ENCODE data around the gene NATD1. TPM values are rescaled to one million over a fixed set of nuclear protein-coding genes. Genes with fewer than 3 reads are reported as not detected.

NATD1 gene
- total RNA-seq: 1 to 10 TPM; 4.9 to 8.4 TPM
- 7.4 to 12.6 reads per million in 2 donors for total RNA-seq

- DNase-seq (peak; percentile 55 to 75 (median 75)), ATAC-seq (peak; percentile 88)
- Mint-ChIP-seq H3K4me1 (peaks cover 30% of the 10 kb centered on the region), H3K36me3 (ENCODE audit: low read depth) (no peaks in the 10 kb centered on the region), H3K4me3 (peak within 1 kb of the TSS; percentile 87), H3K27ac (peak within 1 kb of the TSS; percentile 78), H3K27me3 (no peaks in the 10 kb centered on the region)
- H3K9me3 ChIP-seq (ENCODE audit: control insufficient read depth, low read length, poor library complexity, severe bottlenecking): no peaks in the 10 kb centered on the region
These were observed at the start of gene NATD1 for GRCh38 chr17:21252796-21253645. NATD1 (minus strand) TSS chr17:21253410; CDS start chr17:21253264, 146 bp downstream.

DNA sequence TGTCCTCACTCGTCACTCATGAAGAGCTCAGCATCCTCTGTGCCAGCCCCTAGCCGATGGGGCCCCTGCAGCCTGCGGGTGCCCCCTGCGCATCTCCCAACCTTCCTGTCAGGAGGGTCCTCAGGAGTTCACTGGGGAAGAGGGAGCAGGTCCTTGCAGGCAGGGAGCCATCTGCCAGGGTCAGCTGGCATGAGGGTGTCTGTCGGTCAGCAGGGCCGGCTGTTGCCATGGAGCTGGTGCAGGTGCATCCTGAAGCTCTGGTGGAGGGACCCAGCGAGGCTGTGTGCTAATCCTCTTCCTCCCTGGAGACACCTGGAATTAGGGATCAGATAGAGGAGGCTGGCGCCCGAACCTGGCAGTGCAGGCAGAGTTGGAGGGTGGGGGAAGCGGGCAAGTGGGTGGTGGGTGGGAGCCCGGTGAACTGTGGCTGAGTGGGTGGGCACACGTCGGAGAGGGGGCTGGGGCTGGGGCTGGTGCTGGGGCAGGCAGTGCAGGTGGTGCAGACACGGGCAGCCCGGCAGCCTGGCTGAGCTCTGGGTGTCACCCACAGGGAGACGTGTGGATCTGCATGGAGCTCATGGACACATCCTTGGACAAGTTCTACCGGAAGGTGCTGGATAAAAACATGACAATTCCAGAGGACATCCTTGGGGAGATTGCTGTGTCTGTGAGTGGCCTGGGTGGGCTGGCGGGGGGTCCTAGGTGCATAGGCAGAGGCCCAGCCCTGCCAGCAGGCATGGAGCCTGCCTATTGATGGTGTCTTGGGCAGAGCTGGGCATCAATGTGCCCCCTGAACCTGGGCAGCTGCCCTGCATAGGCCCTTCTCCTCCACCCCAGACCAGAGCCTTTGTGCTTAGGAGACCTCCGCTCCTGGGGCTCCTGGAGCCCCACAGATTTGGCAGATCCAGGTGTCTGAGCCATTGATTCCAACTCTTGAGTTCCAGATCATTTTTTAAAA lies 48.7 kb upstream of the NATD1 start:
- no peaks in the 10 kb centered on the region for H3K27me3 Mint-ChIP-seq
- H3K36me3 Mint-ChIP-seq (ENCODE audit: low read depth): peaks cover 4% of the 10 kb centered on the region
- H3K4me1 Mint-ChIP-seq: no peaks in the 10 kb centered on the region
- DNase-seq: no peak
- no peak for ATAC-seq
- no peak overlapping the region for H3K4me3 Mint-ChIP-seq
- peak overlapping the region; percentile 0 for H3K27ac Mint-ChIP-seq
- H3K9me3 ChIP-seq (ENCODE audit: control insufficient read depth, low read length, poor library complexity, severe bottlenecking): no peaks in the 10 kb centered on the region

DNA sequence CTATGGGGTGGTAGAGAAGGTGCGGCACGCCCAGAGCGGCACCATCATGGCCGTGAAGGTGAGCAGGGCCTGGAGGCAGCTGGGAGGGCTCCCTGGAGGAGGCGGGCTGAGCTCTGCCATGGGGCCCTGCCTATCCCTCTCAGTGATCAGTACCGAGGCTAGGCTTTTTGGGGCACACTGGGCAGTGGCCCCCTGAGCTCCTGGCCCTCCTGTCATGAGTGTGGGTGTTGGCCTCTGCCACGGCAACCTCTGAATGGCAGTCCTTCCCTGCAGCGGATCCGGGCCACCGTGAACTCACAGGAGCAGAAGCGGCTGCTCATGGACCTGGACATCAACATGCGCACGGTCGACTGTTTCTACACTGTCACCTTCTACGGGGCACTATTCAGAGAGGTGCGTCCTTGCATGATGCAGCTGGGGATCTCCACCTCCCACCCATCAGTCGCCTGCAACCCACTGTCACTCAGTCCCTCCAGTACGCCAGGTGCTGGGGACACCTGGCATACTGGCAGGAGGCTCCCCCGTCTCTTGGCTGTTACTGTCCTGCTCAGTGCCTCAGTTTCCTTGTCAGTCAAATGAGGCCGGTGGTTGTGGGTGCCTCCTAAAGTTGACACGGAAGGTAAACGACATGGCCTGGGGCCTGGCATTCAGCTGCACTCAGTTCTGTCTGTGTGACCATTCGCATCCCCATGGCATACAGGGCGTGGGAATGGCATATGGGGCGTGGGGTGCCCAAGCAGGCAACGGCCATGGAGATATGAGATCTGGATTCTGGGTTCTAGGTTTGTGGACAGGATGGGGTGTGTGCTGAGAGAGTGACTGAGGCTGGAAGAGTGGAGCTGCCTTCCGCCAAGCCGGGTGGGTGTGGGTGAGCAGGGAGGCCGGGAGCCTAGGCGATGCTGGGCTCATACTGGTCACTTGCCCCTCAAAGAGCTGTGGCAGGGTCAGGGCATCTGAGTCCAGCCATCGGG lies 47.7 kb upstream of the NATD1 start:
- Mint-ChIP-seq H3K4me3 (no peak overlapping the region), H3K4me1 (no peaks in the 10 kb centered on the region), H3K36me3 (ENCODE audit: low read depth) (peaks cover 4% of the 10 kb centered on the region), H3K27me3 (no peaks in the 10 kb centered on the region), H3K27ac (no peak overlapping the region)
- no peak for ATAC-seq
- no peak for DNase-seq
- no peaks in the 10 kb centered on the region for H3K9me3 ChIP-seq (ENCODE audit: control insufficient read depth, low read length, poor library complexity, severe bottlenecking)

- peaks cover 3% of the 10 kb centered on the region for H3K4me1 Mint-ChIP-seq
- peaks cover 4% of the 10 kb centered on the region for H3K36me3 Mint-ChIP-seq (ENCODE audit: low read depth)
- H3K27ac Mint-ChIP-seq: no peak overlapping the region
- DNase-seq (no peak), ATAC-seq (no peak)
- no peaks in the 10 kb centered on the region for H3K9me3 ChIP-seq (ENCODE audit: control insufficient read depth, low read length, poor library complexity, severe bottlenecking)
- no peaks in the 10 kb centered on the region for H3K27me3 Mint-ChIP-seq
- no peak overlapping the region for H3K4me3 Mint-ChIP-seq
These were observed 46.9 kb upstream of the NATD1 start for GRCh38 chr17:21299981-21300600.

DNA sequence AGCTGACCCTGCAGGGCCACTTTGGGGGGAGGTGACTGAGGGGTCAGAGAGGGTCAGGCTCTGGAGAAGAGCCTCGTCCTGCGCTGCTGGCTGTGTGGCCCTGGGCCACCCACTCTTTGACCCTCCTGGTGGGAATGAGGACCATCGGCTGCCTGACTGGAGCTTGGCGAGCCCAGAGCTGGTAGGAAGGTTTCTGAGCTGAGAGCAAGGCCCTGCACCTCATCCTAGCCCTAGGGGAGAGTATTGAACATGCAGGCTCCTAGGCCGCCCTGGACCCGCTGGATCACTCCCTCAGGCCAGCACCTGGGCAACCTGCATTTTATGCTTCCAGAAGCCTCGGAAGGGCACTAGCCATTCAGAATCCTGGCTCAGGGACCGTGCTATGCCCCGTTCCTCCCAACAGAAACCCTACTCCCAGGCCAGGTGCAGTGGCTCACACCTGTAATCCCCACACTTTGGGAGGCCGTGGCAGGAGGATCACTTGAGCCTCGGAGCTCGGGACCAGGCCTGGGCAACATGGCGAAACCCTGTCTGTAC lies 45.8 kb upstream of the NATD1 start:
- H3K4me3 Mint-ChIP-seq: no peak overlapping the region
- H3K9me3 ChIP-seq (ENCODE audit: control insufficient read depth, low read length, poor library complexity, severe bottlenecking): no peaks in the 10 kb centered on the region
- DNase-seq (no peak), ATAC-seq (no peak)
- peaks cover 4% of the 10 kb centered on the region for H3K36me3 Mint-ChIP-seq (ENCODE audit: low read depth)
- H3K27ac Mint-ChIP-seq: no peak overlapping the region
- H3K4me1 Mint-ChIP-seq: peaks cover 3% of the 10 kb centered on the region
- no peaks in the 10 kb centered on the region for H3K27me3 Mint-ChIP-seq

DNA sequence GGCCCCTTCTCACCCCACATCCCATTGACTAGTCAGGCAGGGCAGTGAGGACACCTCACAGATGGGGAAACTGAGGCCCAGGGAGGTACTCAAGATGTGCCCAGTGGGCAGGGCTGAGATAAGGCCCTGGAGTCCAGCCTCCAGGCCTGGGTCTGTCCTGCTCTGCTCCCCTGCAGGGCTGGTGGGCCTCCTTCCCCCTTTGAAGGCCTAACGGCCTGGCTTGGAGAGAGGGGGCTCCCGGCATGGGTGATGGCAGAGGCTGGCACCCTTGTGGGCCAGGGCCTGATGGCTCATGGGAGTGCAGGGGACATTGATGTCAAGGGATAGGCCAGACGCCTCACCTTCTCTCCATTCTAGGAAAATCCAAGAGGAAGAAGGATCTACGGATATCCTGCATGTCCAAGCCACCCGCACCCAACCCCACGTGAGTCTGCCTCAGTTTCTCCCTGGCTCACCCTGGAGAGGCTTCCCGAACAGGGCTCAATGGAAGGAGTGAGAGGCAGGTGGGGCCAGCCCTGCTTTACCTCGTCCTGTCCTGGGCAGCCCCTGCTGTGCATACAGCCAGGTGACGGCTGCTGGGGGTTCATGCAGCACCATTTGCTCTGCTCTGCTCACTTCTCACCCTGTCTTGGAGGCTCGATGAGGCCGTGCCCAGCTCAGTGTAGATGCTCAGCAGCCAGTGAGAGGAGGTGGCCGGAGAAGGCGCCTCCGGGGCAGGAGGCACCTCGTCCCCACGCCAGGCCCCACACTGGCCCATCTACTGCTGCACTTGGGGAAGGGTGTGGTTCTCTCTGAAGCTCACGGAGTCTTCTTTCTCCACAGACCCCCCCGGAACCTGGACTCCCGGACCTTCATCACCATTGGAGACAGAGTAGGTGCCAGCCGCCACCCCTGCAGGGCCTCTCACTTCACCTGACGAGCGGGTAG lies 45.1 kb upstream of the NATD1 start:
- no peaks in the 10 kb centered on the region for H3K9me3 ChIP-seq (ENCODE audit: control insufficient read depth, low read length, poor library complexity, severe bottlenecking)
- H3K27me3 Mint-ChIP-seq: no peaks in the 10 kb centered on the region
- ATAC-seq (no peak), DNase-seq (no peak)
- peaks cover 4% of the 10 kb centered on the region for H3K36me3 Mint-ChIP-seq (ENCODE audit: low read depth)
- H3K27ac Mint-ChIP-seq: no peak overlapping the region
- H3K4me1 Mint-ChIP-seq: peaks cover 3% of the 10 kb centered on the region
- H3K4me3 Mint-ChIP-seq: no peak overlapping the region

DNA sequence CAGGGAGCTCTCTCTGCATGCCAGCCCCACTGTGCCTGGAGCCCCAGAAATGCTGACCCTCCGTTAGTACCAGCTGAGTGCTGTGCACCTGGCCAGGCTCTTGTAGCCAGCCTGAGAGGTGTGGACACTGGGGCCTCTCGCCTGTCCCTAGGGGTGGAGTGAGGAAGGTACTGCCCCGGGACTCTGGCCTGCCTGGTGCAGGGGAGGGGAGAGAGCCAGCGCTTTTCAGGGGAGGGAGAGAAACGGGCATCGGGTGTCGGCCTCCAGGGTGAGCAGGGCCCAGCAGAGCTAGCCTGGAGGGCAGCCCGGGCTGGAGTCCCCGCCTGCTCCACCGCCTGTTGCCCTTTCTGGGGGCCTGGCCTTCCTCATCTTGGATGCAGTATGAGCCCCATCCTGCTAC lies 44.4 kb upstream of the NATD1 start:
- DNase-seq (no peak), ATAC-seq (no peak)
- no peaks in the 10 kb centered on the region for H3K9me3 ChIP-seq (ENCODE audit: control insufficient read depth, low read length, poor library complexity, severe bottlenecking)
- H3K27me3 Mint-ChIP-seq: peaks cover 3% of the 10 kb centered on the region
- no peak overlapping the region for H3K27ac Mint-ChIP-seq
- H3K4me1 Mint-ChIP-seq: peaks cover 4% of the 10 kb centered on the region
- no peak overlapping the region for H3K4me3 Mint-ChIP-seq
- H3K36me3 Mint-ChIP-seq (ENCODE audit: low read depth): peaks cover 2% of the 10 kb centered on the region

DNA sequence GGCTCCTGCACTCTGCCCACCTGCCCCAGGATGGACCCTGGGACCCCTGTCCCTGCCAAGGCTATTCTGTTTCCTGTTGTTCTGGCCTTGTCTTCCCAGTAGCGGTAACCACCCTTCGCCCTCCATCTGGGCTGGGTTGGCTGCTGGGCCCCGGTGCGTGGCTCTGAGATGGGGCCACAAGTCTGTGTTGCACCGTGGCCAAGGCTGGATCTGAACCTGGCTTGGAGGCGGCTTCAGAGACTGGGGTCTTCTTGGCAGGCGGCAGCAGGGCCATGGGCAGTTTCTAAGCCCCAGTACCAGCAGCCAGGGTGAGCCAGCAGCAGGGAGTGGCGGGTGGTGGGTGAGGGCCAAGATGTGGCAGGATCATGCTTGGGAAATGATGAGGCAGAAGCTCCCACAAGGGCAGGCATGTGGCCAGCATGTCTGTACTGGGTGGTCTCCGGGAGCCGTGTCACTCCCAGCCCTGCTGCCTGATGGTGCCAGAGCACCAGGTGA lies 43.9 kb upstream of the NATD1 start:
- H3K4me1 Mint-ChIP-seq: peaks cover 7% of the 10 kb centered on the region
- H3K36me3 Mint-ChIP-seq (ENCODE audit: low read depth): peaks cover 4% of the 10 kb centered on the region
- H3K27me3 Mint-ChIP-seq: peaks cover 8% of the 10 kb centered on the region
- no peak overlapping the region for H3K27ac Mint-ChIP-seq
- no peak for ATAC-seq
- no peaks in the 10 kb centered on the region for H3K9me3 ChIP-seq (ENCODE audit: control insufficient read depth, low read length, poor library complexity, severe bottlenecking)
- no peak for DNase-seq
- no peak overlapping the region for H3K4me3 Mint-ChIP-seq

DNA sequence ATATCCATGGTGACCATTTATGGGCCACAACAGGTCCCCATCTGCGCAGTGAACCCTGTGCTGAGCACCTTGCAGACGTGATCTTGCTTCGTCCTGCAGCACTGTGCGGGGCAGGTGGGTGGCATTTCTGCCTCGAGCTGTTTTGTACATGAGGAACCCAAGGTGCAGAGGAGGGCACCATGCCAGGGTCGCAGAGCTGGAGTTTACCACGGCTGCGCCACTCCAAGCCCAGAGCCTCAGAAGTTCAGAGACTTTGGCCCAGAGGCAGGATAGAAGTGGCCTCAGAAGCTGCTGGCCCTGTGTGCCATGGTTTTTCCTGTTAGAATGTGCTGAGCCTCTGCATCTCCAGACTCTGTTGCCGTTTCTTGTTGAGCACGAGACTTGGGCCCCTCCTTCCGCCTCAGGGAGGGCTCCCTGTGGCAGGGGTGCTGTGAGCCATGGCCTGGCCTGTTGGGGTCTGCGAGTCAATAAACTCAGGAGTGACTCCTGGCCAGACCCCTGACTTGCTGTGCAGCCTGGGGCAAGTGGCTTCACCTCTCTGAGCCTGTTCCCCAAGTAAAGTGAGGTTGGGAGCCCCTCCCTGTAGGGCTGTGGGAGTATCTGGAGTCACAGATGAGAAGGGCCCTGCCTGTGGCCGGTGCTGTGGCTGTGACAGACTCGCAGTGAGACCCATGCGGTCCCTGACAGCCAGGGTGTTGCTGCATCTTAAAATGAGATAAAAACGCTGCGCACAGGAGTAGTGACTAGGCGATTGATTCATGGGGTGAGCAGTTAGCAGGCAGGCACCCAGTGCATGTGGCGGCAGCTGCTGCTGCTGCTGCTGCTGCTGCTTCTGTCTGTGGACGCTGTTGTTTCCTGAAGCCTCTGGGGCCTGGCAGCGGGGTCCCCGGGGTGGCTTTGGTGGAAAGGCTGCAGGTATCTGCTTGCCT lies 43.2 kb upstream of the NATD1 start:
- peaks cover 8% of the 10 kb centered on the region for H3K27me3 Mint-ChIP-seq
- H3K4me1 Mint-ChIP-seq: peaks cover 7% of the 10 kb centered on the region
- peak overlapping the region; percentile 2 for H3K27ac Mint-ChIP-seq
- ATAC-seq: no peak
- DNase-seq: no peak
- H3K9me3 ChIP-seq (ENCODE audit: control insufficient read depth, low read length, poor library complexity, severe bottlenecking): no peaks in the 10 kb centered on the region
- H3K4me3 Mint-ChIP-seq: no peak overlapping the region
- H3K36me3 Mint-ChIP-seq (ENCODE audit: low read depth): peaks cover 4% of the 10 kb centered on the region

- Mint-ChIP-seq H3K4me1 (peaks cover 11% of the 10 kb centered on the region), H3K4me3 (no peak overlapping the region), H3K27ac (peak overlapping the region; percentile 0), H3K27me3 (peaks cover 8% of the 10 kb centered on the region), H3K36me3 (ENCODE audit: low read depth) (peaks cover 4% of the 10 kb centered on the region)
- ATAC-seq (no peak), DNase-seq (no peak)
- no peaks in the 10 kb centered on the region for H3K9me3 ChIP-seq (ENCODE audit: control insufficient read depth, low read length, poor library complexity, severe bottlenecking)
These were observed 42.1 kb upstream of the NATD1 start for GRCh38 chr17:21295036-21295952.
